HPDE6-E6E7 (cell line): ENCODE results near the gene CORO2A.
"Not testable (repeated sequence)": the region's sequence is repeated elsewhere in the genome, so short reads cannot be mapped to it uniquely, and the experiment has no call there.

Source experiments
- DNase-seq: peaks from one replicate; pipeline ENCODE4 v3.0.0; 2011; ENCODE audit warnings: missing footprints; ENCODE audit errors: extremely low spot score

CORO2A gene

GRCh38 chr9:98117097-98117496 lies 75.3 kb downstream of the CORO2A start:
- DNase-seq: not testable (repeated sequence)

GRCh38 chr9:98109052-98109451 lies 83.4 kb downstream of the CORO2A start:
- no peak for DNase-seq

- no peak for DNase-seq
Observed at GRCh38 chr9:98108531-98109031, 83.9 kb downstream of the CORO2A start.

DNA sequence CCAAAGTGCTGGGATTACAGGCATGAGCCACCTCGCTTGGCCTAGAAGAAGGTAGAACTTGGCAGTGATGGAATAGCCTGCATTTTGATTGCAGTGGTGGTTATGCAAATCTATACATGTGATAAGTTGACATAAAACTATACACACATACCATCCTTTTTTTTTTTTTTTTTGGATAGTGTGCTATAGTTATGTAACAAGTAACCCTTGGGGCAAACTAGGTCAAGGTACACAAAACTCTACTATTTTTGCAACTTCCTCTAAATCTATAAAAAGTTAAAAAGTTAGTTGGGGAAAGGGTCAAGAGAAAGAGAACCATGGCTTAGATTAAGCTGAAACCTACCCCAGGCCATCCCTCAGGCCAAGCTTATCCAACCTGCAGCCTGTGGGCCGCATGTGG lies 84.5 kb downstream of the CORO2A start:
- DNase-seq: no peak

DNA sequence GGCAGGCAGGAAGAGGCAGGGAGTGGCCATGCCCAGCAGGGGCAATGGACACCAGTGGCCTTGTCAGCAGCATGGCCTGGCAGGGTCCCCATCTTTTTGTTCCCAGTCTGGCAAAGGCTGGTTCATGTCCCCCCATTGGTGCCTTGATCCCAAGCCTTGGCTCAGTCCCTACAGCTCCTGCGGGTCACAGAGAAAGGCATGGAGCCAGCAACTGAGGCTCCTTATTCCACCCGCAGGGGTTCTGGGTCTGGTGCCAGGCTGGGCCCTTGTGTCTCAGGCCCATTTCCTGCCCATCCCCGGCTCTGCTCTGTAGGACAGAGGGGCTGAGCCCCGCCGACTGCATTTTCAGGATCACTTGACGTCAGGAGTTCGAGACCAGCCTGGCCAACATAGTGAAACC lies 87.4 kb downstream of the CORO2A start:
- DNase-seq: no peak

GRCh38 chr9:98104445-98104881 lies 88.0 kb downstream of the CORO2A start:
- no peak for DNase-seq

GRCh38 chr9:98101868-98102273 lies 90.6 kb downstream of the CORO2A start:
- no peak for DNase-seq

DNA sequence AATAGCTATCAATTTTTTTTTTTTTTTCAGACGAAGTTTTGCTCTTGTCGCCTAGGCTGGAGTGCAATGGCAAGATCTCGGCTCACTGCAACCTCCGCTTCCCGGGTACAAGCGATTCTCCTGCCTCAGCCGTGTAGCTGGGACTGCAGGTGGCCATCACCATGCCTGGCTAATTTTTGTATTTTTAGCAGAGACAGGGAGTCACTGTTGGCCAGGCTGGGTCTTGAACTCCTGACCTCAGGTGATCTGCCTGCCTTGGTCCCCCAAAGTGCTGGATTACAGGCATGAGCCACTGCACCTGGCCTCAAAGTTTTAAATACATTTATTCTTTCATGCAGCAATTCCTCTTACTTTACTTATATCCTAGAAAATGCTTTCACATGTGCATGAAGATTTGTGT lies 91.0 kb downstream of the CORO2A start:
- no peak for DNase-seq

DNA sequence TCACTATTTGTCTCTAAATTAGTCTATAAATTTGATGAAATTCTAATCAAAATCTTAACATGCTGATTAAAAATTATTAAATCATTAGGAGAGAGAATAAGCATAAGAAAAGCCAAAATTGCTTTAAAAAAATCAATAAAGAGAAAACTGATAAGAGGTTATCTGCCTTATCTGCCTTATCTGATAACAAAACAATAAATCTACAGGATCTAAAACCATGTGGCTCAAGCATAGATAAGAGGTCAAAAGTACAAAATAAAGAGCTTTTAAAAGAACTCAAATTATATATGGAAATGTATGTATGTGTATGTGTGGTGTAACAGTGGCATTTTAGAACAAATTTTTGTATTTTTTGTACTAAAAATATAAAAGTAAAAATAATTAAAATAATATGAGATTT lies 92.0 kb downstream of the CORO2A start:
- DNase-seq: no peak

DNA sequence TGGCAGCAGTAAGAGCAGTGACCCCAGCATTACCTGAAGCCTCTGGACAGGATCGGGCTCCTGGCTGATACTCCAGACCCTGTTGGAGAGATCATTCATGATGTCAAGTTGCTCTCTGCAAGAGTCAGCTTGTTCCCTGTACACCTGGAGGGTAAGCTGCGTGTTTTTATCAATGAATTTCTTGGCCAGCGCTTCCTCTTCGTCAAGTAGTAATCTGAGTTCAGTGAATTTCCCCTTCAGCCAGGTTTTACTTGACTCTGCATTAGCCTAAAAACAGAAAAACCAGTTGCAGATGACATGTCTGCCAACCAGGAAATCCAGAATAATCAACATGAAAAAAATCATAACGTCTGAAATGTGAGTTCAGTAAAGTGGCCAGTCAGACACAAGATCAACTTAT lies 92.5 kb downstream of the CORO2A start:
- DNase-seq: no peak

DNA sequence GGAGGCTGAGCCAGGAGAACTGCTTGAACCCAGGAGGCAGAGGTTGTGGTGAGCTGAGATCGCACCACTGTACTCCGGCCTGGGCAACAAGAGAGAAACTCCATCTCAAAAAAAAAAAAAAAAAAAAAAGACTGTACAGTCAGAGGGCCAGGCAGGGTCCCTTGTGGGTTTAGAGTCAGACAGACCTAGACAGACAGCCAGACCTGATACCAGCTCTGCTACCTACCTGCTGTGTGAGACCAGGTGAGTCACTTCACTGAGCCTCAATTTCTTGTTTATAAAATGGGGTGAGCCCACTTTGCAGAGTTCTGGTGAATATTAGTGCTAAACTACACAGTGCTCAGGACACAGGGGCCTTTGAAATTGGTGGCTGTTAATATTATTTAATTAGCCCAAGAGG lies 93.1 kb downstream of the CORO2A start:
- no peak for DNase-seq

- no peak for DNase-seq
Observed at GRCh38 chr9:98097836-98098235, 94.6 kb downstream of the CORO2A start.

GRCh38 chr9:98096091-98096490 lies 96.3 kb downstream of the CORO2A start:
- no peak for DNase-seq

DNA sequence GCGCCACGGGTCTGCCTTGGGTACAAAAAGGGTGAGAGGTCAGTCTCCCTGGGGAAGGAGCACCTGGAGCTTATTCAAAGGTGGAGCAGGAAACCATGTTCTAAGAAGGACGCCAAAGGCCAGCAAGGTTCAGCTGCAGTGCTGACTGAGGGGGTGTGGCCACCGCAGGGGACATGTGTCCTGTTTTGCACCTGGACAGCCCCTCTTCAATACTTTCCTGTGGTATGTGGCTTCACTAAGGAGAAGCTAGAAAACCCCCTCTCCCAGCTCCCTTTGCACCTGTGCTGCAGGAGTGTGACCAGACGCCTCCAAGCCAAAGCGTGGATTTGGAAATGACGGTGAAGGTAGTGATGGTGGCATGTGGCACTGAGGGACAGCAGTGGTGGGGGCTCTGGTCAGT lies 97.0 kb downstream of the CORO2A start:
- no peak for DNase-seq

GRCh38 chr9:98094851-98095250 lies 97.6 kb downstream of the CORO2A start:
- no peak for DNase-seq

DNA sequence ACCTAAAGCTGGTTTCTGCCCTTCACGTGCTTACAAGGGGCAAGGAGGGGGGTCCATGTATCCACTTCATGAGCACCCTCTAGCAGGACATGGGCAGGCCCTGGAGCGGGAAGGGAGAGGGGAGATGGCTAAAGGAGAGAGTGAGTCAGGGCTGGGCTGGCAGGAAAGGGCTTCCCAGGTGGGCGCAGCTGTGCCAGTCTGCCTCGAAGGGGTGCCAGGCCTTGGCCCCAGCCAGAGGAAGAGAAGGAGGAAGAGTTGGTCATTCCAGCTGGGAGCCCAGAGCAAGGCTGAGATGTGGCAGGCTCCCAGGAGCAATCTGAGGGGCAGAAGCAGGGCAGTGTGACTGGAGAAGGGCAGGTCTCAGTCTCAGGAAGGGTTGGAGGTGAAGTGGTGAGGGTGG lies 98.1 kb downstream of the CORO2A start:
- DNase-seq: no peak

- no peak for DNase-seq
Observed at GRCh38 chr9:98092613-98092931, 99.9 kb downstream of the CORO2A start.

- DNase-seq: no peak
Observed at GRCh38 chr9:98091735-98092612, 100.5 kb downstream of the CORO2A start.

- DNase-seq: not testable (repeated sequence)
Observed at GRCh38 chr9:98090674-98091073, 101.8 kb downstream of the CORO2A start.

- DNase-seq: peak; percentile 68
Observed at GRCh38 chr9:98087420-98088354, 104.8 kb downstream of the CORO2A start.

DNA sequence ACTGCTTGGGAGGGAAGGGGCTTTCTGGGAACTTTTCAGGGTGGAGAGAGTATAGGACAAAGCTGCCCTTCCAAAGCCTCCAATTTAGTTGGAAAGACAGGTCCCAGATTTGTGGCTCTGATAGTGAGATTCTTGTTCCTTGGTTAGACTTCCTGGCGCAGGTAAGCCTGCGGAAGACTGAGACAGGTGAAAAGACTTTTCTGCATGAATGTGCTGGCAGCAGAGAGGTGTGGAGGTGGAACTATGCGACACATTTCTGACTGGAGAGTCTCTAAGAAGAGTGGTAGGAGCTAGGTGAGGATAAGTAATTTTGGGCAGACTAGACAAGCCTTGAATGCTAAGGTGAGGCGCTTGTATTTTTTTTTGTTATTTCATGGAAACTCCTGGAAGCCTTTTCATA lies 106.0 kb downstream of the CORO2A start:
- DNase-seq: no peak

GRCh38 chr9:98085944-98086343 lies 106.5 kb downstream of the CORO2A start:
- no peak for DNase-seq

- DNase-seq: no peak
Observed at GRCh38 chr9:98085058-98085457, 107.4 kb downstream of the CORO2A start.
